Measurements from ENCODE around the gene RTN1.

Gene RTN1

DNA sequence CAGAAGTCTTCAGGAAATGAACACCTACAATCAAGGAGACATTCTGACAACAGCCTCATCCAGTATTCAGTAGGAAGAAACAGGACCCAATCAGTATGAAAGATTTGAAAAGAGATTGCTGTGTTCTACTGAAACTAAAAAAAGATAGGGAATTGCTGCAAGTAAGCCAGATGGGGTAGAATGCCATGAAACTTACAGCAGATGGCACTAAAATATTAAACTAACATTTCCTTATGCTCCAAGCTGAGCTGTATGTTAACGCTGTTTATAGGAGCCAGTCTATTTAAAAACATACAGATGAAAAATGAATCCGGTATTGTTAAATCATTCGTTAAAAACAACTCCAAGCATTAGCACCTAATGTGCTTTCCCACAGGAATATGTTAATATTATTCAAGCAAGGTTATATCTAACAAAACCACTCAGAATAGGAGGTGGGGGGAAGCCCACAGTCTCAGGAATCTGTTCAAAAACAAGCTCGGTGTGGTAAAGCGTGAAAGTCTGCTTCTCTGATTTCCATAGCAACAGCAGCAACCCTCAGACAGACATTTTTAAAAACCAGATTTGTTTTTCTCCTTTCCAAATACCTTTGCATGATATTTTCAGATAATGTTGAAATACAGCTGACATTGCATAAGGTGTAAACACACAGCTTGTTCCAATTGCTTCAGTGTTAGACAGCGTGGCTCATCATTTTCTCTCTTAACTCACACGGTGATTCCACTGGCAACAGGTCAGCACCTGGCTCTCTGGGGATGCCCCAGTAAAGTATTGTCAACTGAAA is 162.6 kb downstream of the RTN1 start:
- TF ChIP-seq, protein P1, sequence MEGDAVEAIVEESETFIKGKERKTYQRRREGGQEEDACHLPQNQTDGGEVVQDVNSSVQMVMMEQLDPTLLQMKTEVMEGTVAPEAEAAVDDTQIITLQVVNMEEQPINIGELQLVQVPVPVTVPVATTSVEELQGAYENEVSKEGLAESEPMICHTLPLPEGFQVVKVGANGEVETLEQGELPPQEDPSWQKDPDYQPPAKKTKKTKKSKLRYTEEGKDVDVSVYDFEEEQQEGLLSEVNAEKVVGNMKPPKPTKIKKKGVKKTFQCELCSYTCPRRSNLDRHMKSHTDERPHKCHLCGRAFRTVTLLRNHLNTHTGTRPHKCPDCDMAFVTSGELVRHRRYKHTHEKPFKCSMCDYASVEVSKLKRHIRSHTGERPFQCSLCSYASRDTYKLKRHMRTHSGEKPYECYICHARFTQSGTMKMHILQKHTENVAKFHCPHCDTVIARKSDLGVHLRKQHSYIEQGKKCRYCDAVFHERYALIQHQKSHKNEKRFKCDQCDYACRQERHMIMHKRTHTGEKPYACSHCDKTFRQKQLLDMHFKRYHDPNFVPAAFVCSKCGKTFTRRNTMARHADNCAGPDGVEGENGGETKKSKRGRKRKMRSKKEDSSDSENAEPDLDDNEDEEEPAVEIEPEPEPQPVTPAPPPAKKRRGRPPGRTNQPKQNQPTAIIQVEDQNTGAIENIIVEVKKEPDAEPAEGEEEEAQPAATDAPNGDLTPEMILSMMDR (IDR thresholded peaks at IDR 0.05; ENCODE audit: control insufficient read depth, insufficient read depth, low read depth, low read length, missing control alignments) = no peak
- DNase-seq (ENCODE audit: low read depth) = no peak
- H3K4me3 ChIP-seq (ENCODE audit: control insufficient read depth, low read depth, low read length) = no peak overlapping the region

DNA sequence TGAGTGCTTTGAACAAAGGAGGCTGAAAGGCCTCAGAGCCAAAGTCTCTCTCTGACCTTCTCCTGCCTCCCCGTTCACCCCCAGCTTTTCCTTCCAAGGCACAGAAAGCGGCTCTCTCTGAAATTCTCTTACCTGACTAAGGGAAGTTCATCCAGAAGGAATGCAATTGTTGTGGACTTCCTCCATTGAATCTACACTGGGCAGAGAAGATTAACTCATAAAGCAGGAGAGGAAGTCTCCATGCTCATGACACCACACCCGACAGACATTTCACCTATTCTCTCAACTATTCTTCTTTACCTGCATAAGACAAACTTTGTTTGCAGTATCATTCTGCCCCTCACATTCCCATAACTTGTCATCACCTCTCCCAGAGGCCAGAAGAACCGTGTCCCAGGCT is 164.7 kb downstream of the RTN1 start:
- H3K4me3 ChIP-seq (ENCODE audit: control insufficient read depth, low read depth, low read length) = no peak overlapping the region
- DNase-seq (ENCODE audit: low read depth) = no peak
- TF ChIP-seq, protein P1 (IDR thresholded peaks at IDR 0.05; ENCODE audit: control insufficient read depth, insufficient read depth, low read depth, low read length, missing control alignments) = no peak

DNA sequence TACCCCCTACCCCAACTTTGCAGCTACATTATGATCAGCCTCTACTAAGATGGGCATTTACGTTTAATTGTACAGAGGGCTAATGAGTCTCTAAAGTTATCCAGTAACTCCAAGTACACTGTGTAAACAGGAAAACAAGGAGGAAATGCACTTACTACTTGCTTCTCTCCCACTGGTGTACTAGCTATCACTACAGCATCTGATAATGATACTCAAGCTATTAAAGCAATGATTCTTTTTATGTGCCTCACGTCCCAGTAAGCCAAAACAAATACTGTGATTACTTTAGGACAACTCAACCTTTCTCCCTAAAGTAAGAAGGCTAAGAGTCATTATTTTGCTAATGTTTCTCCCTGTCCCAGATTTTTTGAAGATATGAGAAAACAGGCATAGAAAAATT is 165.3 kb downstream of the RTN1 start:
- DNase-seq (ENCODE audit: low read depth) = no peak

DNA sequence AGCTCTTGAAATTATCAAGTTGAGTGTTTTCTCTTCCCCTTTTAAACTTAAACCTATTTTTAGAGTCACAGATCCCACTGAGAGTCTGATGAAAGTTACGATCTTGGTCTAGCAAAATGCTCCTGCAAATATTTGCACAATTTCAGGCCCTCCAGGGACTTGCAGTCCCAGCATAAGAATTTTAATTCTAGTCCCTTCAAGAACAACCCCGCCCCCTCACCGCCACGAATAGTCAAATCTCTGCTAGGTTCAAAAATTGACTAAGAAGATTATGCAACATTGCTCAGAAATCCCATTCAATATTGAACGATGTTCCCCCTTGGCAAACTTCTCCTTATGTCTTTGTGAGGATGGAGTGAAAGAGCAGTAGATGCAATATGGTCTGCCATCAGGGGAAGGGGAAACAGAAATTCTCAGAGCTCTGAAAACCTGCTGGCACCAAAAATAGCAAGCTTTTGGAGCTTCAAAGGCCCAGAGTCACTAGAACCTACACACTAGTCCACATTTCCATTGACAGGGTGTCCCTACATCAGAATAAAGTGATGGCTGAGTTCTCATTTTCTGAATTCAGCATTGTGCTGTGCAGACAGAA is 166.4 kb downstream of the RTN1 start:
- H3K4me3 ChIP-seq (ENCODE audit: control insufficient read depth, low read depth, low read length) = no peak overlapping the region
- TF ChIP-seq, protein P1 (IDR thresholded peaks at IDR 0.05; ENCODE audit: control insufficient read depth, insufficient read depth, low read depth, low read length, missing control alignments) = no peak
- no peak for DNase-seq (ENCODE audit: low read depth)

More for the DNA sequence above, 165.3 kb downstream of the RTN1 start:
- TF ChIP-seq, protein P1 (IDR thresholded peaks at IDR 0.05; ENCODE audit: control insufficient read depth, insufficient read depth, low read depth, low read length, missing control alignments) = no peak
- no peak overlapping the region for H3K4me3 ChIP-seq (ENCODE audit: control insufficient read depth, low read depth, low read length)

DNA sequence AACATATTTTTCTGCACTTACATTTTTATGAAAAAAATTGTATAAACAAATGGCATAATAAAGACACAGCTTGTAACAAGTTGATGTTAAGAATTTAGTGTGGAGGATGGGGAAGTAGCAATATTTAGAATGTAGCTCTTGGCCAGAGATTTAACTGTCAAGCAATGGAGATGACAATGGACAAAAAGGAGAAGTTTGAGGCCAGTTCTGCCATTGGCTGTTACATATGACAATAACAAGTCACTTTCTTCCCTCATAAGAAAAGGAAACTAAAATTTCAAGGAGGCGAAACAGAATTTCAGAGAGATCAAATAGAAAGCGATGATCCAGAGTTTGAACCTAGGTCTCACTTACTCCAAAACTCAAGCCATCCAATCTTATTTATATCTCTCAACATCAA is 171.1 kb downstream of the RTN1 start:
- no peak overlapping the region for H3K4me3 ChIP-seq (ENCODE audit: control insufficient read depth, low read depth, low read length)
- DNase-seq (ENCODE audit: low read depth) = no peak
- TF ChIP-seq, protein P1 (IDR thresholded peaks at IDR 0.05; ENCODE audit: control insufficient read depth, insufficient read depth, low read depth, low read length, missing control alignments) = no peak

DNA sequence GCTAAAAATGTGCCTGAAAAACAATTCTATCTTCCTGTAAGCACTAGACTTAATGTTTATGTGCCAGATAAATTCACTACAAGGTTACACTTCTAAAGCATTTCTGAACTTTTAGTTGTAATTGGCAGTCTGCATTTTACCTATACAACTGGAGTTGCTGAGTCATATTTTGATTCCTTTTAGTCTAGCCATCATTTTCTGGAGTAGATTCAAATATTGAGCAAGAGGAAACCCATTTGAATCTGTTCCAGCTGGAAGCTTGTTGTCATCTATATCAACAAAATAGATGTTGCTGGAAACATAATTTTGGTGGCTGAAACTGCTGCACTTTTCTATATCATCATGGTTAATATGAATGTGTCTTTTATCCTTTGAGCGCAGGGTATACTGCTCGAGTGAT is 171.8 kb downstream of the RTN1 start:
- TF ChIP-seq, protein P1 (IDR thresholded peaks at IDR 0.05; ENCODE audit: control insufficient read depth, insufficient read depth, low read depth, low read length, missing control alignments) = no peak
- no peak for DNase-seq (ENCODE audit: low read depth)
- H3K4me3 ChIP-seq (ENCODE audit: control insufficient read depth, low read depth, low read length) = no peak overlapping the region
